Measurements from ENCODE around the gene ZNF385A. TPM values are rescaled to one million over a fixed set of nuclear protein-coding genes. Genes with fewer than 3 reads are reported as not detected.

The ZNF385A gene
- total and polyA plus RNA-seq, 11 donors: 3.6 to 22.7 (median 6.1) TPM

- Histone ChIP-seq H3K36me3 (no peaks in the 10 kb centered on the region), H3K9me3 (no peaks in the 10 kb centered on the region), H3K27ac (peak overlapping the region in 11 of 12 donors; percentile 16 to 97 (median 93)), H3K4me3 (no peak overlapping the region), H3K4me1 (peaks cover 1 to 77% (median 45%) of the 10 kb centered on the region in 12 donors), H3K27me3 (no peaks in the 10 kb centered on the region)
- intact Hi-C loops (cut with DNase I): no loop called here
- TF ChIP-seq POLR2A (IDR thresholded peaks at IDR 0.05) (no peak), CTCF (IDR thresholded peaks at IDR 0.05) (no peak)
- 74 to 91% (median 86%) methylated on average over 2 of the region's 2 CpGs for WGBS, 4 donors
- ATAC-seq: no peak
- DNase-seq: no peak
Observed at GRCh38 chr12:54421879-54422250, 37.3 kb upstream of the ZNF385A start.

- Histone ChIP-seq H3K27ac (peak overlapping the region; percentile 16 to 97 (median 94)), H3K36me3 (no peaks in the 10 kb centered on the region), H3K4me3 (peak overlapping the region in 1 of 12 donors; percentile 81), H3K4me1 (peaks cover 4 to 77% (median 46%) of the 10 kb centered on the region in 12 donors), H3K9me3 (no peaks in the 10 kb centered on the region), H3K27me3 (no peaks in the 10 kb centered on the region)
- ATAC-seq (peak; percentile 57 to 82 (median 62)), DNase-seq (peak in 2 of 5 donors; percentile 76 to 81)
- intact Hi-C loops (cut with DNase I): no loop called here
- WGBS, 4 donors: 61 to 69% (median 65%) methylated on average over 4 of the region's 4 CpGs
- TF ChIP-seq POLR2A (IDR thresholded peaks at IDR 0.05) (no peak), CTCF (IDR thresholded peaks at IDR 0.05) (no peak)
Observed at GRCh38 chr12:54421175-54421878, 36.8 kb upstream of the ZNF385A start.

- peak in 2 of 4 donors; percentile 3 to 9 for ATAC-seq
- 46 to 58% (median 48%) methylated on average over 2 of the region's 2 CpGs for WGBS, 4 donors
- no peaks in the 10 kb centered on the region for H3K9me3 ChIP-seq
- H3K4me3 ChIP-seq: peak overlapping the region in 5 of 12 donors; percentile 1 to 81 (median 67)
- TF ChIP-seq POLR2A (IDR thresholded peaks at IDR 0.05): no peak
- no peak for TF ChIP-seq CTCF (IDR thresholded peaks at IDR 0.05)
- H3K27me3 ChIP-seq: no peaks in the 10 kb centered on the region
- H3K27ac ChIP-seq: peak overlapping the region; percentile 16 to 97 (median 94)
- intact Hi-C loops (cut with DNase I): no loop called here
- peaks cover 4 to 77% (median 48%) of the 10 kb centered on the region in 12 donors for H3K4me1 ChIP-seq
- H3K36me3 ChIP-seq: no peaks in the 10 kb centered on the region
- DNase-seq: peak in 3 of 5 donors; percentile 45 to 65 (median 47)
Observed at GRCh38 chr12:54420766-54421144, 36.2 kb upstream of the ZNF385A start.

- Histone ChIP-seq H3K4me1 (peaks cover 4 to 77% (median 54%) of the 10 kb centered on the region in 12 donors), H3K36me3 (peaks cover 0 to 2% (median 0%) of the 10 kb centered on the region in 9 donors), H3K9me3 (no peaks in the 10 kb centered on the region), H3K4me3 (peak within 1 kb of the TSS; percentile 67 to 97 (median 88)), H3K27ac (peak within 1 kb of the TSS; percentile 85 to 99 (median 96)), H3K27me3 (no peaks in the 10 kb centered on the region)
- DNase-seq: peak; percentile 86 to 90 (median 88)
- TF ChIP-seq POLR2A (IDR thresholded peaks at IDR 0.05): peak in 1 of 2 donors; percentile 95
- no peak for TF ChIP-seq CTCF (IDR thresholded peaks at IDR 0.05)
- ATAC-seq: peak; percentile 46 to 81 (median 78)
- 2 to 7% (median 4%) methylated on average over 20 to 46 of the region's 46 CpGs for WGBS, 4 donors
- intact Hi-C loops (cut with DNase I): loop anchor here in 4 of 10 donors (2.0 kb wide), 2 partner anchors 14 to 18 kb away; no protein-coding TSS in a partner anchor
Observed at GRCh38 chr12:54419088-54419887, 34.8 kb upstream of the ZNF385A start, which contains the start of gene ITGA5. Gene ITGA5 (minus strand): TSS chr12:54419266. CDS start chr12:54419198, 68 bp downstream.

Data from heart left ventricle (tissue), 16 donors.